H9 (cell line): ENCODE measurements around the gene MNS1. TPM values are rescaled to one million over a fixed set of nuclear protein-coding genes. Genes with fewer than 3 reads are reported as not detected.

Experiments
- DNase-seq: peaks from one replicate; pipeline ENCODE4 v3.0.0-alpha.2; 2017
- H2AFZ ChIP-seq: one replicate; pipeline ENCODE4 v1.6.1; 2013; ENCODE audit warnings: mild to moderate bottlenecking, low read length, control low read depth, moderate library complexity
- H2AK5ac ChIP-seq: 2 replicates; pipeline ENCODE4 v1.6.1; 2013; ENCODE audit warnings: low read length, control low read depth, mixed read lengths; ENCODE audit not compliant: insufficient read length
- H2BK120ac ChIP-seq: one replicate; pipeline ENCODE4 v1.6.1; 2013; ENCODE audit warnings: low read depth, mild to moderate bottlenecking, low read length, control low read depth, inconsistent platforms; ENCODE audit not compliant: poor library complexity, severe bottlenecking
- H2BK12ac ChIP-seq: 2 replicates; pipeline ENCODE4 v1.6.1; 2013; ENCODE audit warnings: low read length, control low read depth, mixed read lengths, low read depth; ENCODE audit not compliant: insufficient read length
- H2BK15ac ChIP-seq: 2 replicates; pipeline ENCODE4 v1.6.1; 2013; ENCODE audit warnings: low read depth, low read length, control low read depth
- H2BK20ac ChIP-seq: one replicate; pipeline ENCODE4 v1.6.1; 2013; ENCODE audit warnings: low read depth, mild to moderate bottlenecking, low read length, control low read depth, inconsistent platforms; ENCODE audit not compliant: poor library complexity, severe bottlenecking
- H2BK5ac ChIP-seq: 2 replicates; pipeline ENCODE4 v1.6.1; 2013; ENCODE audit warnings: low read length, control low read depth, mixed read lengths; ENCODE audit not compliant: insufficient read length
- H3K14ac ChIP-seq: 2 replicates; pipeline ENCODE4 v1.6.1; 2013; ENCODE audit warnings: low read length, control low read depth; ENCODE audit not compliant: insufficient read depth
- H3K18ac ChIP-seq: 2 replicates; pipeline ENCODE4 v1.6.1; 2013; ENCODE audit warnings: low read depth, mild to moderate bottlenecking, mixed read lengths, low read length, control low read depth; ENCODE audit not compliant: insufficient read length
- H3K23ac ChIP-seq: 2 replicates; pipeline ENCODE4 v1.6.1; 2013; ENCODE audit warnings: low read length, control low read depth, mixed read lengths, low read depth; ENCODE audit not compliant: insufficient read length
- H3K23me2 ChIP-seq: 2 replicates; pipeline ENCODE4 v1.6.1; 2013; ENCODE audit warnings: low read depth, mild to moderate bottlenecking, mixed read lengths, low read length, control low read depth; ENCODE audit not compliant: insufficient read length, poor library complexity, severe bottlenecking
- H3K27ac ChIP-seq: 2 replicates; pipeline ENCODE4 v1.5.1; 2013; ENCODE audit warnings: low read length, control low read depth, mixed read lengths, low read depth; ENCODE audit not compliant: insufficient read length
- H3K27me3 ChIP-seq: 2 replicates; pipeline ENCODE4 v1.6.1; 2013; ENCODE audit warnings: low read length, control low read depth, inconsistent platforms; ENCODE audit not compliant: insufficient read depth
- H3K4ac ChIP-seq: 2 replicates; pipeline ENCODE4 v1.6.1; 2013; ENCODE audit warnings: low read depth, mild to moderate bottlenecking, control low read depth, inconsistent platforms, low read length, moderate library complexity
- H3K4me1 ChIP-seq: 2 replicates; pipeline ENCODE4 v1.6.1; 2013; ENCODE audit warnings: low read length, control low read depth, inconsistent platforms; ENCODE audit not compliant: insufficient read depth
- H3K4me2 ChIP-seq: 2 replicates; pipeline ENCODE4 v1.6.1; 2013; ENCODE audit warnings: low read length, control low read depth, mixed read lengths; ENCODE audit not compliant: insufficient read length, insufficient read depth
- H3K56ac ChIP-seq: 2 replicates; pipeline ENCODE4 v1.6.1; 2013; ENCODE audit warnings: low read depth, mild to moderate bottlenecking, mixed read lengths, low read length, control low read depth; ENCODE audit not compliant: insufficient read length
- H3K79me1 ChIP-seq: 2 replicates; pipeline ENCODE4 v1.6.1; 2013; ENCODE audit warnings: low read depth, mild to moderate bottlenecking, moderate library complexity, low read length, control low read depth, inconsistent platforms; ENCODE audit not compliant: insufficient read depth, poor library complexity, severe bottlenecking
- H3K79me2 ChIP-seq: 2 replicates; pipeline ENCODE4 v1.6.1; 2013; ENCODE audit warnings: low read length, control low read depth, inconsistent platforms; ENCODE audit not compliant: insufficient read depth
- H3K9ac ChIP-seq: 2 replicates; pipeline ENCODE4 v1.6.1; 2013; ENCODE audit warnings: low read length, control low read depth, mixed read lengths; ENCODE audit not compliant: insufficient read length; ENCODE audit errors: extremely low read depth
- H3K9me3 ChIP-seq: one replicate; pipeline ENCODE4 v1.6.1; 2013; ENCODE audit warnings: low read depth, low read length, inconsistent platforms; ENCODE audit not compliant: control insufficient read depth
- H3T11ph ChIP-seq: one replicate; pipeline ENCODE4 v1.6.1; 2013; ENCODE audit warnings: mild to moderate bottlenecking, low read length, control low read depth, inconsistent platforms
- H4K20me1 ChIP-seq: one replicate; pipeline ENCODE4 v1.6.1; 2013; ENCODE audit not compliant: control insufficient read depth, insufficient read length, insufficient read depth
- H4K5ac ChIP-seq: 2 replicates; pipeline ENCODE4 v1.6.1; 2013; ENCODE audit warnings: low read depth, mild to moderate bottlenecking, mixed read lengths, low read length, control low read depth; ENCODE audit not compliant: insufficient read length
- H4K8ac ChIP-seq: replicated peaks from 2 replicates; pipeline ENCODE4 v1.6.1; 2013; ENCODE audit warnings: low read length, control low read depth, mixed read lengths, low read depth; ENCODE audit not compliant: insufficient read length
- H4K91ac ChIP-seq: 2 replicates; pipeline ENCODE4 v1.6.1; 2013; ENCODE audit warnings: low read depth, mild to moderate bottlenecking, moderate library complexity, mixed read lengths, low read length, control low read depth; ENCODE audit not compliant: insufficient read length
- H3K27ac Mint-ChIP-seq, 3 experiments: 2 replicates in 2 of 3; 3 replicates in 1 of 3; pipeline ENCODE4 v1.8.0; 2020 to 2021; ENCODE audit warnings: mixed read lengths in 3 of 3, mild to moderate bottlenecking in 1 of 3, moderate library complexity in 1 of 3
- H3K27me3 Mint-ChIP-seq: 2 replicates; pipeline ENCODE4 v1.8.0; 2021; ENCODE audit warnings: low read depth, mild to moderate bottlenecking, moderate library complexity, mixed read lengths
- H3K36me3 Mint-ChIP-seq, 3 experiments: 2 replicates in 2 of 3; 3 replicates in 1 of 3; pipeline ENCODE4 v1.8.0; 2020 to 2021; ENCODE audit warnings: low read depth in 3 of 3, mixed read lengths in 3 of 3; ENCODE audit not compliant: insufficient read depth in 1 of 3
- H3K4me1 Mint-ChIP-seq, 2 experiments: 2 replicates each; pipeline ENCODE4 v1.8.0; 2020; ENCODE audit warnings: mixed read lengths in 2 of 2
- H3K4me3 Mint-ChIP-seq, 2 experiments: 2 replicates in 1 of 2; 3 replicates in 1 of 2; pipeline ENCODE4 v1.8.0; 2020 to 2021; ENCODE audit warnings: mild to moderate bottlenecking in 2 of 2, mixed read lengths in 2 of 2, moderate library complexity in 1 of 2
- H3K9me3 Mint-ChIP-seq, 2 experiments: 2 replicates in 1 of 2; 3 replicates in 1 of 2; pipeline ENCODE4 v1.8.0; 2020; ENCODE audit warnings: mild to moderate bottlenecking in 2 of 2, mixed read lengths in 2 of 2, moderate library complexity in 1 of 2
- CTCF ChIP-seq: fragments of 200-600 bp; sonication (generic); conservative IDR thresholded peaks from 3 replicates; pipeline ENCODE4 v1.8.0; 2021; ENCODE audit warnings: antibody characterized with exemption, mild to moderate bottlenecking
- total RNA-seq: library from RNA; stranded (reverse); gene quantifications from 2 replicates; pipeline ENCODE4 v1.2.1, GENCODE V29; 2021

The MNS1 gene
- total RNA-seq, 1 experiment from 2014 or later: 4.2 TPM

GRCh38 chr15:56469483-56469882 is 4.5 kb upstream of the MNS1 start:
- Mint-ChIP-seq H3K9me3 (no peaks in the 10 kb centered on the region), H3K27ac (no peak overlapping the region), H3K4me3 (no peak overlapping the region), H3K27me3 (peaks cover 23% of the 10 kb centered on the region), H3K4me1 (peaks cover 4 to 5% of the 10 kb centered on the region in 2 experiments; a peak in 3 of 4 replicates), H3K36me3 (no peaks in the 10 kb centered on the region)
- H3K4ac ChIP-seq: no peak overlapping the region
- no peak overlapping the region for H4K8ac ChIP-seq
- H2AK5ac ChIP-seq: no peak overlapping the region
- H3K79me2 ChIP-seq: no peaks in the 10 kb centered on the region
- no peak overlapping the region for H3K18ac ChIP-seq
- H3K9me3 ChIP-seq: no peaks in the 10 kb centered on the region
- no peak for TF ChIP-seq CTCF
- H2BK15ac ChIP-seq: no peak overlapping the region
- no peak overlapping the region for H2BK20ac ChIP-seq
- H2BK120ac ChIP-seq: no peak overlapping the region
- H4K20me1 ChIP-seq: no peaks in the 10 kb centered on the region
- DNase-seq: no peak
- H3K27ac ChIP-seq: no peak overlapping the region
- no peak overlapping the region for H3K14ac ChIP-seq
- no peak overlapping the region for H2BK5ac ChIP-seq
- no peak overlapping the region for H2BK12ac ChIP-seq
- H3K23ac ChIP-seq: no peak overlapping the region
- no peak overlapping the region for H3K9ac ChIP-seq
- H3K23me2 ChIP-seq: peaks cover 2% of the 10 kb centered on the region
- H3K79me1 ChIP-seq: no peaks in the 10 kb centered on the region
- no peak overlapping the region for H3T11ph ChIP-seq
- H2AFZ ChIP-seq: no peak overlapping the region
- no peak overlapping the region for H4K5ac ChIP-seq
- H3K4me2 ChIP-seq: no peak overlapping the region
- no peaks in the 10 kb centered on the region for H3K4me1 ChIP-seq
- H3K27me3 ChIP-seq: no peaks in the 10 kb centered on the region
- no peak overlapping the region for H3K56ac ChIP-seq
- H4K91ac ChIP-seq: no peak overlapping the region
